22Rv1 (cell line): ENCODE data around the gene FZD7.

Experiments used
- H3K27ac ChIP-seq: fragments of 450-650 bp; 2 replicates; pipeline ENCODE4 v1.5.1; 2017
- ZFX ChIP-seq: fragments of 450-650 bp; IDR thresholded peaks from 2 replicates; pipeline ENCODE4 v1.6.1; 2017; ENCODE audit warnings: antibody characterized with exemption, borderline replicate concordance
- TF ChIP-seq, protein P1 (sequence below): fragments of 450-650 bp; IDR thresholded peaks from 2 replicates; pipeline ENCODE4 v1.5.1; 2017; ENCODE audit warnings: mild to moderate bottlenecking

Gene FZD7

GRCh38 chr2:202033317-202034248 lies at the start of gene FZD7:
TSS of gene FZD7 (plus strand) at chr2:202033855. CDS start at chr2:202034648, 793 bp downstream.
- H3K27ac ChIP-seq, result peak within 1 kb of the TSS; percentile 68
- TF ChIP-seq ZFX, result no peak
- TF ChIP-seq, protein P1, sequence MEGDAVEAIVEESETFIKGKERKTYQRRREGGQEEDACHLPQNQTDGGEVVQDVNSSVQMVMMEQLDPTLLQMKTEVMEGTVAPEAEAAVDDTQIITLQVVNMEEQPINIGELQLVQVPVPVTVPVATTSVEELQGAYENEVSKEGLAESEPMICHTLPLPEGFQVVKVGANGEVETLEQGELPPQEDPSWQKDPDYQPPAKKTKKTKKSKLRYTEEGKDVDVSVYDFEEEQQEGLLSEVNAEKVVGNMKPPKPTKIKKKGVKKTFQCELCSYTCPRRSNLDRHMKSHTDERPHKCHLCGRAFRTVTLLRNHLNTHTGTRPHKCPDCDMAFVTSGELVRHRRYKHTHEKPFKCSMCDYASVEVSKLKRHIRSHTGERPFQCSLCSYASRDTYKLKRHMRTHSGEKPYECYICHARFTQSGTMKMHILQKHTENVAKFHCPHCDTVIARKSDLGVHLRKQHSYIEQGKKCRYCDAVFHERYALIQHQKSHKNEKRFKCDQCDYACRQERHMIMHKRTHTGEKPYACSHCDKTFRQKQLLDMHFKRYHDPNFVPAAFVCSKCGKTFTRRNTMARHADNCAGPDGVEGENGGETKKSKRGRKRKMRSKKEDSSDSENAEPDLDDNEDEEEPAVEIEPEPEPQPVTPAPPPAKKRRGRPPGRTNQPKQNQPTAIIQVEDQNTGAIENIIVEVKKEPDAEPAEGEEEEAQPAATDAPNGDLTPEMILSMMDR, result no peak

- TF ChIP-seq, protein P1, result no peak
- TF ChIP-seq ZFX, result no peak
These were observed 49.3 kb upstream of the FZD7 start for GRCh38 chr2:201984333-201984732.

GRCh38 chr2:201984800-201985525 lies 48.7 kb upstream of the FZD7 start:
- TF ChIP-seq, protein P1, result no peak
- TF ChIP-seq ZFX, result no peak
- no peak overlapping the region for H3K27ac ChIP-seq

More at GRCh38 chr2:201984333-201984732, 49.3 kb upstream of the FZD7 start:
- H3K27ac ChIP-seq, result no peak overlapping the region

- no peak for TF ChIP-seq ZFX
- TF ChIP-seq, protein P1, result no peak
- H3K27ac ChIP-seq, result no peak overlapping the region
These were observed 47.8 kb upstream of the FZD7 start for GRCh38 chr2:201985728-201986462.

GRCh38 chr2:201986463-201986735 lies 47.3 kb upstream of the FZD7 start:
- TF ChIP-seq, protein P1, result no peak
- no peak for TF ChIP-seq ZFX

GRCh38 chr2:201987426-201987825 lies 46.2 kb upstream of the FZD7 start:
- no peak overlapping the region for H3K27ac ChIP-seq
- TF ChIP-seq, protein P1, result no peak
- TF ChIP-seq ZFX, result no peak

More at GRCh38 chr2:201986463-201986735, 47.3 kb upstream of the FZD7 start:
- H3K27ac ChIP-seq, result no peak overlapping the region
